Karpas-422 (cell line): ENCODE results near the gene SLC25A1. TPM values are rescaled to one million over a fixed set of nuclear protein-coding genes. Genes with fewer than 3 reads are reported as not detected.
A peak's percentile ranks its signal among the peaks of the same experiment; 100 is the strongest.

Experiments used
- DNase-seq: peaks from one replicate; pipeline ENCODE4 v3.0.0-alpha.2; 2015
- H2AFZ ChIP-seq: fragments of 200-600 bp; sonication (generic); 2 replicates; pipeline ENCODE4 v1.6.1; 2014; ENCODE audit warnings: antibody characterized with exemption, low read length, mixed read lengths
- H3K27ac ChIP-seq: fragments of 200-600 bp; sonication (generic); 2 replicates; pipeline ENCODE4 v1.5.1; 2014; ENCODE audit warnings: mild to moderate bottlenecking, low read length, moderate library complexity
- H3K27me3 ChIP-seq: fragments of 200-600 bp; sonication (generic); 2 replicates; pipeline ENCODE4 v1.6.1; 2014; ENCODE audit warnings: low read length, mixed read lengths
- H3K36me3 ChIP-seq: fragments of 200-600 bp; sonication (generic); 2 replicates; pipeline ENCODE4 v1.6.1; 2014; ENCODE audit warnings: low read length, mixed read lengths; ENCODE audit not compliant: insufficient read depth
- H3K4me1 ChIP-seq: fragments of 200-600 bp; sonication (generic); 2 replicates; pipeline ENCODE4 v1.6.1; 2014; ENCODE audit warnings: mild to moderate bottlenecking, low read length, mixed read lengths
- H3K4me2 ChIP-seq: fragments of 200-600 bp; sonication (generic); 2 replicates; pipeline ENCODE4 v1.6.1; 2014; ENCODE audit warnings: low read length, low read depth, mild to moderate bottlenecking; ENCODE audit not compliant: poor library complexity, severe bottlenecking
- H3K4me3 ChIP-seq: fragments of 200-600 bp; sonication (generic); 2 replicates; pipeline ENCODE4 v1.5.1; 2014; ENCODE audit warnings: mild to moderate bottlenecking, antibody characterized with exemption, low read length, mixed read lengths
- H3K79me2 ChIP-seq: fragments of 200-600 bp; sonication (generic); 2 replicates; pipeline ENCODE4 v1.6.1; 2014; ENCODE audit warnings: mild to moderate bottlenecking, low read length, mixed read lengths
- H3K9ac ChIP-seq: fragments of 200-600 bp; sonication (generic); 2 replicates; pipeline ENCODE4 v1.6.0; 2014; ENCODE audit warnings: low read length
- H3K9me2 ChIP-seq: fragments of 200-600 bp; sonication (generic), shearing (Covaris generic); replicated peaks from 2 replicates; pipeline ENCODE4 v1.6.0; 2014; ENCODE audit warnings: mild to moderate bottlenecking, low read length, moderate library complexity; ENCODE audit not compliant: insufficient read depth
- H3K9me3 ChIP-seq: fragments of 300-700, 200-600 bp; sonication (generic); 2 replicates; pipeline ENCODE4 v1.6.1; 2014; ENCODE audit warnings: low read length, mixed read lengths
- H4K20me1 ChIP-seq: fragments of 200-600 bp; sonication (generic); 2 replicates; pipeline ENCODE4 v1.6.1; 2014; ENCODE audit warnings: mild to moderate bottlenecking, antibody characterized with exemption, low read length, low read depth; ENCODE audit not compliant: insufficient read depth
- total RNA-seq: library from RNA; depleted of rRNA; stranded (reverse); fragments of >200 nt; shearing (Covaris generic); gene quantifications from 2 replicates; pipeline ENCODE4 v1.2.3, GENCODE V29; 2014; ENCODE audit warnings: low replicate concordance

The SLC25A1 gene
- total RNA-seq, 1 experiment from 2014 or later = 163 TPM

GRCh38 chr22:19180740-19181410 lies 2.3 kb upstream of the SLC25A1 start:
- no peak overlapping the region for H3K9ac ChIP-seq
- H3K9me3 ChIP-seq = no peaks in the 10 kb centered on the region
- H3K4me1 ChIP-seq = peaks cover 32% of the 10 kb centered on the region
- no peaks in the 10 kb centered on the region for H3K27me3 ChIP-seq
- H3K27ac ChIP-seq = no peak overlapping the region
- H3K4me2 ChIP-seq = no peak overlapping the region
- DNase-seq = no peak
- H3K36me3 ChIP-seq = no peaks in the 10 kb centered on the region; the same call in 1 of the 2 replicates
- no peak overlapping the region for H2AFZ ChIP-seq
- H3K79me2 ChIP-seq = peaks cover 24% of the 10 kb centered on the region
- H3K9me2 ChIP-seq = no peaks in the 10 kb centered on the region
- no peak overlapping the region for H3K4me3 ChIP-seq
- no peaks in the 10 kb centered on the region for H4K20me1 ChIP-seq

GRCh38 chr22:19180234-19180633 lies 1.7 kb upstream of the SLC25A1 start:
- Histone ChIP-seq H3K9ac (no peak overlapping the region), H3K27ac (no peak overlapping the region), H3K9me3 (no peaks in the 10 kb centered on the region), H4K20me1 (no peaks in the 10 kb centered on the region; the same call in 1 of the 2 replicates), H2AFZ (no peak overlapping the region), H3K79me2 (peaks cover 30% of the 10 kb centered on the region), H3K4me3 (no peak overlapping the region), H3K9me2 (no peaks in the 10 kb centered on the region), H3K4me1 (peaks cover 38% of the 10 kb centered on the region), H3K27me3 (no peaks in the 10 kb centered on the region), H3K36me3 (no peaks in the 10 kb centered on the region; the same call in 1 of the 2 replicates), H3K4me2 (no peak overlapping the region)
- DNase-seq = no peak

- Histone ChIP-seq H2AFZ (no peak overlapping the region), H3K79me2 (peaks cover 37% of the 10 kb centered on the region), H3K4me2 (peak overlapping the region; percentile 91), H3K9me3 (no peaks in the 10 kb centered on the region), H3K27me3 (no peaks in the 10 kb centered on the region), H3K4me1 (peaks cover 45% of the 10 kb centered on the region), H3K9me2 (no peaks in the 10 kb centered on the region), H3K4me3 (peak overlapping the region; percentile 72), H4K20me1 (no peaks in the 10 kb centered on the region; the same call in 1 of the 2 replicates), H3K9ac (peak overlapping the region; percentile 73), H3K36me3 (no peaks in the 10 kb centered on the region; the same call in 1 of the 2 replicates), H3K27ac (peak overlapping the region; percentile 63)
- peak; percentile 91 for DNase-seq
Observed at GRCh38 chr22:19179497-19180048, 1.0 kb upstream of the SLC25A1 start.

GRCh38 chr22:19178065-19178656 lies 375 bp downstream of the SLC25A1 start:
- Histone ChIP-seq H3K27me3 (no peaks in the 10 kb centered on the region), H3K9ac (peak overlapping the region; percentile 100), H3K9me3 (no peaks in the 10 kb centered on the region), H3K4me2 (peak overlapping the region; percentile 95), H3K9me2 (no peaks in the 10 kb centered on the region), H3K27ac (peak overlapping the region; percentile 97), H2AFZ (no peak overlapping the region), H3K79me2 (peaks cover 47% of the 10 kb centered on the region), H3K36me3 (no peaks in the 10 kb centered on the region; the same call in 1 of the 2 replicates), H4K20me1 (no peaks in the 10 kb centered on the region; the same call in 1 of the 2 replicates), H3K4me3 (peak overlapping the region; percentile 96), H3K4me1 (peaks cover 54% of the 10 kb centered on the region)
- peak; percentile 88 for DNase-seq

GRCh38 chr22:19177164-19178064 lies 1.1 kb downstream of the SLC25A1 start:
- peak overlapping the region; percentile 97 for H3K27ac ChIP-seq
- H3K4me1 ChIP-seq = peaks cover 60% of the 10 kb centered on the region
- H3K9me3 ChIP-seq = no peaks in the 10 kb centered on the region
- peak overlapping the region; percentile 95 for H3K4me2 ChIP-seq
- H3K36me3 ChIP-seq = no peaks in the 10 kb centered on the region; the same call in 1 of the 2 replicates
- no peaks in the 10 kb centered on the region for H3K9me2 ChIP-seq
- peak; percentile 54 for DNase-seq
- H3K9ac ChIP-seq = peak overlapping the region; percentile 100
- peaks cover 5% of the 10 kb centered on the region; the same call in 1 of the 2 replicates for H4K20me1 ChIP-seq
- H2AFZ ChIP-seq = no peak overlapping the region
- H3K4me3 ChIP-seq = peak overlapping the region; percentile 96
- H3K27me3 ChIP-seq = no peaks in the 10 kb centered on the region
- peaks cover 55% of the 10 kb centered on the region for H3K79me2 ChIP-seq

GRCh38 chr22:19176732-19177131 lies 1.8 kb downstream of the SLC25A1 start:
- Histone ChIP-seq H3K27ac (peak overlapping the region; percentile 97), H3K36me3 (no peaks in the 10 kb centered on the region; the same call in 1 of the 2 replicates), H3K4me3 (peak overlapping the region; percentile 96), H3K79me2 (peaks cover 61% of the 10 kb centered on the region), H4K20me1 (peaks cover 5% of the 10 kb centered on the region; the same call in 1 of the 2 replicates), H3K27me3 (no peaks in the 10 kb centered on the region), H2AFZ (no peak overlapping the region), H3K9ac (peak overlapping the region; percentile 100), H3K4me1 (peaks cover 60% of the 10 kb centered on the region), H3K9me2 (no peaks in the 10 kb centered on the region), H3K4me2 (peak overlapping the region; percentile 95), H3K9me3 (no peaks in the 10 kb centered on the region)
- peak; percentile 63 for DNase-seq

GRCh38 chr22:19176175-19176643 lies 2.3 kb downstream of the SLC25A1 start:
- peak overlapping the region; percentile 97 for H3K27ac ChIP-seq
- H4K20me1 ChIP-seq = peaks cover 5% of the 10 kb centered on the region; the same call in 1 of the 2 replicates
- no peaks in the 10 kb centered on the region for H3K27me3 ChIP-seq
- peak overlapping the region; percentile 96 for H3K4me3 ChIP-seq
- H2AFZ ChIP-seq = no peak overlapping the region
- H3K36me3 ChIP-seq = no peaks in the 10 kb centered on the region; the same call in 1 of the 2 replicates
- H3K79me2 ChIP-seq = peaks cover 64% of the 10 kb centered on the region
- peaks cover 60% of the 10 kb centered on the region for H3K4me1 ChIP-seq
- peak; percentile 44 for DNase-seq
- H3K9me3 ChIP-seq = no peaks in the 10 kb centered on the region
- peak overlapping the region; percentile 95 for H3K4me2 ChIP-seq
- H3K9me2 ChIP-seq = no peaks in the 10 kb centered on the region
- peak overlapping the region; percentile 100 for H3K9ac ChIP-seq
